PC-3 (cell line): ENCODE results near the gene PTH2.

Source experiments
- EZH2 ChIP-seq: fragments of 300-600 bp; sonication (generic); IDR thresholded peaks from one replicate; pipeline ENCODE4 v1.6.1; 2017; ENCODE audit warnings: antibody characterized with exemption, mild to moderate bottlenecking, low read length; ENCODE audit not compliant: unreplicated experiment
- EZH2phosphoT487 ChIP-seq: fragments of 300-600 bp; sonication (generic); IDR thresholded peaks from 2 replicates; pipeline ENCODE4 v1.6.1; 2018; ENCODE audit warnings: mild to moderate bottlenecking, antibody characterized with exemption, low read length, borderline replicate concordance
- TF ChIP-seq, protein P1 (sequence below): fragments of 300-600 bp; sonication (generic); conservative IDR thresholded peaks from 2 replicates; pipeline ENCODE4 v1.5.1; 2017; ENCODE audit warnings: antibody characterized with exemption, low read depth, mild to moderate bottlenecking, low read length

DNA sequence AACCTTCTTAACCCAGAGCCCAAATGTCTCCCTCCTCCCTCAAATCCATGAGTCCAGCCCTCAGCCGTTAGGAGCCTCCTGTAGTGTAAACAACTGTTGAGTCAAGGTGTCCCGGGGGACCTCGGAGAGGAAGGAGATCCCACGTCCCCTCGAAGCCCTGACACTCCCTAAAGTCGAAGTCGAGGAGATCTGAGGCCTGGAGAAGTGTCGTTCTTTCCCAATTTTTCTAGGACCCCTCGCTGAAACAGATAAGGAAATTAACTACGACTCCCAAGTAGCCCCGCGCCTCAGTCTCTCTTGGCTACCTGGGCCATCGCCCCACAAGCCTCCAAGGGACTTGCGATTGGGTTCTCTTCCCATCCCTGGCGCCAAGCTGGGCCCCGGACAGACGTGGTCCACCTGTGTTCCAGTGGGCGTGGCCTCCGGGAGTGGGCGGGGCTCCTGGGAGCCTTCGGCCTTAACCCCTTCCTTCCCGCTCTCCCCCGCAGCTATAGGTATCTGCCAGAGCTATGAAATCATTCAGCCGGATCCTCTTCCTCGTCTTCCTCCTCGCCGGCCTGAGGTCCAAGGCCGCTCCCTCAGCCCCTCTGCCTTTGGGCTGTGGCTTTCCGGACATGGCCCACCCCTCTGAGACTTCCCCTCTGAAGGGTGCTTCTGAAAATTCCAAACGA, 2.8 kb upstream of the PTH2 start:
- TF ChIP-seq EZH2 (no peak), EZH2phosphoT487 (no peak)
- TF ChIP-seq, protein P1, sequence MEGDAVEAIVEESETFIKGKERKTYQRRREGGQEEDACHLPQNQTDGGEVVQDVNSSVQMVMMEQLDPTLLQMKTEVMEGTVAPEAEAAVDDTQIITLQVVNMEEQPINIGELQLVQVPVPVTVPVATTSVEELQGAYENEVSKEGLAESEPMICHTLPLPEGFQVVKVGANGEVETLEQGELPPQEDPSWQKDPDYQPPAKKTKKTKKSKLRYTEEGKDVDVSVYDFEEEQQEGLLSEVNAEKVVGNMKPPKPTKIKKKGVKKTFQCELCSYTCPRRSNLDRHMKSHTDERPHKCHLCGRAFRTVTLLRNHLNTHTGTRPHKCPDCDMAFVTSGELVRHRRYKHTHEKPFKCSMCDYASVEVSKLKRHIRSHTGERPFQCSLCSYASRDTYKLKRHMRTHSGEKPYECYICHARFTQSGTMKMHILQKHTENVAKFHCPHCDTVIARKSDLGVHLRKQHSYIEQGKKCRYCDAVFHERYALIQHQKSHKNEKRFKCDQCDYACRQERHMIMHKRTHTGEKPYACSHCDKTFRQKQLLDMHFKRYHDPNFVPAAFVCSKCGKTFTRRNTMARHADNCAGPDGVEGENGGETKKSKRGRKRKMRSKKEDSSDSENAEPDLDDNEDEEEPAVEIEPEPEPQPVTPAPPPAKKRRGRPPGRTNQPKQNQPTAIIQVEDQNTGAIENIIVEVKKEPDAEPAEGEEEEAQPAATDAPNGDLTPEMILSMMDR: no peak
